Activated CD8-positive, alpha-beta memory T cell treated with anti-CD3 and anti-CD28 coated beads, Interleukin-2, amount 10 ng/mL, durations not matched to agents 7 days and 5 days (primary cell): ENCODE results near the gene GPANK1. TPM values are rescaled to one million over a fixed set of nuclear protein-coding genes. Genes with fewer than 3 reads are reported as not detected.

Experiments
- ATAC-seq: fragments of 150-1000 bp; cut with Tn5 transposase; one replicate; pipeline ENCODE4 v1.10.0; 2021; ENCODE audit warnings: moderate library complexity
- CTCF ChIA-PET: fragments of 350-600 bp; sonication (Branson Sonifier 250); formaldehyde crosslinking; loops from one replicate; lab custom pipeline; 2021; ENCODE audit warnings: antibody characterized with exemption; lab: Charles Lee
- DNase-seq: peaks from one replicate; pipeline ENCODE4 v3.0.0-alpha.2; 2020
- H3K27ac Mint-ChIP-seq: one replicate; pipeline ENCODE4 v1.8.0; 2021; ENCODE audit warnings: mild to moderate bottlenecking, mixed read lengths
- H3K27me3 Mint-ChIP-seq: one replicate; pipeline ENCODE4 v1.8.0; 2021; ENCODE audit warnings: mixed read lengths
- H3K36me3 Mint-ChIP-seq: one replicate; pipeline ENCODE4 v1.8.0; 2021; ENCODE audit warnings: mild to moderate bottlenecking, mixed read lengths
- H3K4me1 Mint-ChIP-seq: one replicate; pipeline ENCODE4 v1.8.0; 2021; ENCODE audit warnings: mixed read lengths
- H3K4me3 Mint-ChIP-seq: one replicate; pipeline ENCODE4 v1.8.0; 2021; ENCODE audit warnings: mild to moderate bottlenecking, moderate library complexity, mixed read lengths
- H3K9me3 Mint-ChIP-seq: one replicate; pipeline ENCODE4 v1.8.0; 2022; ENCODE audit warnings: low read depth, mixed read lengths
- total RNA-seq, 2 experiments: library from RNA; stranded (reverse); gene quantifications; one replicate each; pipeline ENCODE4 v1.2.3, GENCODE V29; 2021

The GPANK1 gene
- total RNA-seq, 2 experiments from 2014 or later: 34.9 to 41.6 TPM

- Mint-ChIP-seq H3K4me3 (peak overlapping the region; percentile 53), H3K9me3 (no peaks in the 10 kb centered on the region), H3K4me1 (peaks cover 75% of the 10 kb centered on the region), H3K36me3 (peaks cover 43% of the 10 kb centered on the region), H3K27ac (peak overlapping the region; percentile 83), H3K27me3 (no peaks in the 10 kb centered on the region)
- DNase-seq (peak; percentile 79), ATAC-seq (no peak)
- CTCF ChIA-PET: interaction anchor here (0.8 to 1.7 kb wide), 7 partner anchors 27 to 205 kb away, joined by 3 to 9 read pairs (median 3); partner anchors contain the start of gene NEU1
These were observed 7.2 kb downstream of the GPANK1 start for GRCh38 chr6:31657406-31658157.

GRCh38 chr6:31655349-31656237 lies 9.2 kb downstream of the GPANK1 start, which contains the start of gene APOM:
Gene APOM, plus strand, starts transcription at chr6:31655894. Its CDS starts 73 bp downstream, at chr6:31655967.
- no peak within 1 kb of the TSS for H3K4me3 Mint-ChIP-seq
- CTCF ChIA-PET: interaction anchor here (1.2 to 5.6 kb wide), 2 partner anchors 8 to 12 kb away, joined by 3 to 39 read pairs; partner anchors contain the start of gene GPANK1
- no peaks in the 10 kb centered on the region for H3K9me3 Mint-ChIP-seq
- ATAC-seq (no peak), DNase-seq (no peak)
- H3K27ac Mint-ChIP-seq: no peak within 1 kb of the TSS
- H3K27me3 Mint-ChIP-seq: no peaks in the 10 kb centered on the region
- H3K36me3 Mint-ChIP-seq: peaks cover 31% of the 10 kb centered on the region
- H3K4me1 Mint-ChIP-seq: peaks cover 69% of the 10 kb centered on the region

- Mint-ChIP-seq H3K4me3 (no peak overlapping the region), H3K36me3 (peaks cover 29% of the 10 kb centered on the region), H3K27me3 (no peaks in the 10 kb centered on the region), H3K4me1 (peaks cover 69% of the 10 kb centered on the region), H3K9me3 (no peaks in the 10 kb centered on the region), H3K27ac (no peak overlapping the region)
- DNase-seq (no peak), ATAC-seq (no peak)
- CTCF ChIA-PET: interaction anchor here (0.7 to 5.6 kb wide), 4 partner anchors 9 to 83 kb away, joined by 3 to 39 read pairs (median 4); partner anchors contain the start of gene GPANK1
These were observed 10.0 kb downstream of the GPANK1 start for GRCh38 chr6:31654574-31655348.

- Mint-ChIP-seq H3K27me3 (no peaks in the 10 kb centered on the region), H3K4me1 (peaks cover 62% of the 10 kb centered on the region), H3K4me3 (peak overlapping the region; percentile 89), H3K27ac (peak overlapping the region; percentile 96), H3K9me3 (no peaks in the 10 kb centered on the region), H3K36me3 (peaks cover 34% of the 10 kb centered on the region)
- DNase-seq (peak; percentile 94), ATAC-seq (peak; percentile 74)
- CTCF ChIA-PET: interaction anchor here (0.7 to 5.6 kb wide), 20 partner anchors 8 to 270 kb away, joined by 3 to 39 read pairs (median 4); partner anchors contain the start of genes ABHD16A, C6orf47, GPANK1 and LY6G5B
These were observed 11.7 kb downstream of the GPANK1 start for GRCh38 chr6:31652925-31653724.

GRCh38 chr6:31651602-31652191 lies 13.1 kb downstream of the GPANK1 start:
- no peaks in the 10 kb centered on the region for H3K9me3 Mint-ChIP-seq
- DNase-seq (peak; percentile 83), ATAC-seq (peak; percentile 56)
- H3K4me1 Mint-ChIP-seq: peaks cover 51% of the 10 kb centered on the region
- CTCF ChIA-PET: interaction anchor here (0.6 to 5.6 kb wide), 14 partner anchors 9 to 211 kb away, joined by 3 to 39 read pairs (median 4); partner anchors contain the start of genes C6orf47, GPANK1, LY6G5B and NCR3
- no peaks in the 10 kb centered on the region for H3K27me3 Mint-ChIP-seq
- H3K27ac Mint-ChIP-seq: peak overlapping the region; percentile 96
- H3K4me3 Mint-ChIP-seq: peak overlapping the region; percentile 89
- H3K36me3 Mint-ChIP-seq: peaks cover 32% of the 10 kb centered on the region

GRCh38 chr6:31645325-31645724 lies 19.5 kb downstream of the GPANK1 start:
- H3K27ac Mint-ChIP-seq: peak overlapping the region; percentile 3
- no peak for DNase-seq
- CTCF ChIA-PET: no interaction called here
- peaks cover 35% of the 10 kb centered on the region for H3K36me3 Mint-ChIP-seq
- H3K27me3 Mint-ChIP-seq: no peaks in the 10 kb centered on the region
- no peak overlapping the region for H3K4me3 Mint-ChIP-seq
- H3K4me1 Mint-ChIP-seq: peaks cover 16% of the 10 kb centered on the region
- ATAC-seq: no peak
- no peaks in the 10 kb centered on the region for H3K9me3 Mint-ChIP-seq

- H3K36me3 Mint-ChIP-seq: peaks cover 35% of the 10 kb centered on the region
- DNase-seq (no peak), ATAC-seq (no peak)
- H3K4me3 Mint-ChIP-seq: no peak overlapping the region
- CTCF ChIA-PET: interaction anchor here (2.0 kb wide), 1 partner anchor 10 kb away, joined by 4 read pairs; no protein-coding TSS in a partner anchor
- no peaks in the 10 kb centered on the region for H3K9me3 Mint-ChIP-seq
- H3K27ac Mint-ChIP-seq: no peak overlapping the region
- H3K4me1 Mint-ChIP-seq: peaks cover 10% of the 10 kb centered on the region
- H3K27me3 Mint-ChIP-seq: no peaks in the 10 kb centered on the region
These were observed 20.9 kb downstream of the GPANK1 start for GRCh38 chr6:31643818-31644454.

- Mint-ChIP-seq H3K27ac (no peak overlapping the region), H3K36me3 (peaks cover 35% of the 10 kb centered on the region), H3K4me3 (no peak overlapping the region), H3K27me3 (no peaks in the 10 kb centered on the region), H3K9me3 (no peaks in the 10 kb centered on the region), H3K4me1 (peaks cover 6% of the 10 kb centered on the region)
- DNase-seq (no peak), ATAC-seq (no peak)
- CTCF ChIA-PET: interaction anchor here (2.0 kb wide), 1 partner anchor 11 kb away, joined by 4 read pairs; no protein-coding TSS in a partner anchor
These were observed 21.8 kb downstream of the GPANK1 start for GRCh38 chr6:31642798-31643570.

GRCh38 chr6:31641370-31641769 lies 23.4 kb downstream of the GPANK1 start:
- H3K27me3 Mint-ChIP-seq: no peaks in the 10 kb centered on the region
- no peak for DNase-seq
- no peaks in the 10 kb centered on the region for H3K9me3 Mint-ChIP-seq
- H3K27ac Mint-ChIP-seq: no peak overlapping the region
- CTCF ChIA-PET: no interaction called here
- H3K36me3 Mint-ChIP-seq: peaks cover 40% of the 10 kb centered on the region
- peaks cover 6% of the 10 kb centered on the region for H3K4me1 Mint-ChIP-seq
- H3K4me3 Mint-ChIP-seq: no peak overlapping the region
- no peak for ATAC-seq

GRCh38 chr6:31640612-31641011 lies 24.2 kb downstream of the GPANK1 start:
- Mint-ChIP-seq H3K4me1 (peaks cover 6% of the 10 kb centered on the region), H3K36me3 (peaks cover 42% of the 10 kb centered on the region), H3K9me3 (no peaks in the 10 kb centered on the region), H3K27ac (no peak overlapping the region), H3K4me3 (no peak overlapping the region), H3K27me3 (no peaks in the 10 kb centered on the region)
- ATAC-seq (no peak), DNase-seq (no peak)
- CTCF ChIA-PET: no interaction called here

- no peak for ATAC-seq
- DNase-seq: no peak
- Mint-ChIP-seq H3K4me3 (no peak overlapping the region), H3K36me3 (peaks cover 39% of the 10 kb centered on the region), H3K27ac (peak overlapping the region; percentile 34), H3K27me3 (no peaks in the 10 kb centered on the region), H3K9me3 (no peaks in the 10 kb centered on the region), H3K4me1 (peaks cover 2% of the 10 kb centered on the region)
- CTCF ChIA-PET: interaction anchor here (1.4 kb wide), 1 partner anchor 12 kb away, joined by 5 read pairs; no protein-coding TSS in a partner anchor
These were observed 25.3 kb downstream of the GPANK1 start for GRCh38 chr6:31639449-31639861.
